Activated naive CD4-positive, alpha-beta T cell (primary cell): Measurements from ENCODE around the gene PDE9A.
"Not testable (repeated sequence)": the region's sequence is repeated elsewhere in the genome, so short reads cannot be mapped to it uniquely, and the experiment has no call there.

Source experiments
- DNase-seq, 4 experiments: peaks; one replicate each; lab custom pipeline; 2025; lab: John Stamatoyannopoulos, UW

The PDE9A gene

GRCh38 chr21:42624936-42625335 lies 28.5 kb upstream of the PDE9A start:
- no peak for DNase-seq

GRCh38 chr21:42626171-42626570 lies 27.2 kb upstream of the PDE9A start:
- no peak for DNase-seq

- no peak for DNase-seq
These were observed 25.7 kb upstream of the PDE9A start for GRCh38 chr21:42627527-42628289.

GRCh38 chr21:42628466-42629061 lies 24.9 kb upstream of the PDE9A start:
- DNase-seq = not testable (repeated sequence)

GRCh38 chr21:42629933-42630589 lies 23.4 kb upstream of the PDE9A start:
- DNase-seq = no peak

GRCh38 chr21:42630626-42631025 lies 22.8 kb upstream of the PDE9A start:
- DNase-seq = no peak

- no peak for DNase-seq
These were observed 22.3 kb upstream of the PDE9A start for GRCh38 chr21:42631142-42631541.

- no peak for DNase-seq
These were observed 21.1 kb upstream of the PDE9A start for GRCh38 chr21:42632336-42632751.

- no peak for DNase-seq
These were observed 20.4 kb upstream of the PDE9A start for GRCh38 chr21:42632771-42633690.

GRCh38 chr21:42633858-42634257 lies 19.6 kb upstream of the PDE9A start:
- DNase-seq = no peak

- DNase-seq = no peak
These were observed 17.4 kb upstream of the PDE9A start for GRCh38 chr21:42635848-42636519.

GRCh38 chr21:42636520-42637266 lies 16.7 kb upstream of the PDE9A start:
- DNase-seq = no peak

- DNase-seq = no peak
These were observed 16.0 kb upstream of the PDE9A start for GRCh38 chr21:42637267-42638041.

- DNase-seq = no peak
These were observed 15.1 kb upstream of the PDE9A start for GRCh38 chr21:42638266-42638863.

- no peak for DNase-seq
These were observed 13.7 kb upstream of the PDE9A start for GRCh38 chr21:42639646-42640152.

- DNase-seq = no peak
These were observed 12.9 kb upstream of the PDE9A start for GRCh38 chr21:42640486-42640885.

GRCh38 chr21:42641311-42642218 lies 11.9 kb upstream of the PDE9A start:
- no peak for DNase-seq

- DNase-seq = no peak
These were observed 11.1 kb upstream of the PDE9A start for GRCh38 chr21:42642219-42642745.
